CD14-positive monocyte (primary cell): ENCODE results near the gene VMP1. TPM values are rescaled to one million over a fixed set of nuclear protein-coding genes. Genes with fewer than 3 reads are reported as not detected.
"Not testable (repeated sequence)": the region's sequence is repeated elsewhere in the genome, so short reads cannot be mapped to it uniquely, and the experiment has no call there.

Experiments used
- DNase-seq, 3 donors: peaks; one replicate each; pipeline ENCODE4 v3.0.0-alpha.2; 2011 to 2022
- H2AFZ ChIP-seq: 2 replicates; pipeline ENCODE4 v1.6.0; 2012; ENCODE audit warnings: mild to moderate bottlenecking, low read depth, low read length, inconsistent platforms; ENCODE audit not compliant: insufficient read depth, poor library complexity, severe bottlenecking
- H3K27ac ChIP-seq, 2 donors: 1 replicate in 1 of 2; 2 replicates in 1 of 2; pipeline ENCODE4 v1.5.1; 2012 to 2013; ENCODE audit warnings: low read length in 2 of 2, control low read depth in 1 of 2, inconsistent platforms in 1 of 2, low read depth in 1 of 2, mild to moderate bottlenecking in 1 of 2
- H3K27me3 ChIP-seq, 2 donors: one replicate each; pipeline versions ENCODE4 v1.6.0 to v1.6.1; 2011 to 2013; ENCODE audit warnings: low read length in 2 of 2; ENCODE audit not compliant: control insufficient read depth in 2 of 2, insufficient read depth in 2 of 2
- H3K36me3 ChIP-seq, 2 donors: replicated peaks in 1 of 2; 1 replicate in 1 of 2; 2 replicates in 1 of 2; pipeline versions ENCODE4 v1.5.1 to v1.6.1; 2012 to 2013; ENCODE audit warnings: low read length in 2 of 2, control low read depth in 1 of 2, inconsistent platforms in 1 of 2, mild to moderate bottlenecking in 1 of 2; ENCODE audit not compliant: insufficient read depth in 2 of 2, control insufficient read depth in 1 of 2
- H3K4me1 ChIP-seq, 2 donors: 1 replicate in 1 of 2; 2 replicates in 1 of 2; pipeline versions ENCODE4 v1.5.1 to v1.6.1; 2012 to 2013; ENCODE audit warnings: low read length in 2 of 2, control low read depth in 1 of 2, inconsistent platforms in 1 of 2, mild to moderate bottlenecking in 1 of 2, moderate library complexity in 1 of 2; ENCODE audit not compliant: insufficient read depth in 2 of 2, control insufficient read depth in 1 of 2
- H3K4me2 ChIP-seq: replicated peaks from 2 replicates; pipeline ENCODE3; 2012; ENCODE audit warnings: low read length, moderate library complexity, mild to moderate bottlenecking; ENCODE audit not compliant: poor library complexity, severe bottlenecking; ENCODE audit errors: extremely low read depth
- H3K4me3 ChIP-seq, 3 experiments: fragments of 200-600 bp in 1 of 3; sonication (generic) in 1 of 3; replicated peaks in 1 of 3; 1 replicate in 2 of 3; 2 replicates in 1 of 3; pipeline ENCODE4 v1.5.1; 2011 to 2013; ENCODE audit warnings: low read length in 3 of 3, mild to moderate bottlenecking in 3 of 3, control low read depth in 2 of 3, low read depth in 2 of 3, inconsistent platforms in 1 of 3, moderate library complexity in 1 of 3
- H3K79me2 ChIP-seq: 2 replicates; pipeline ENCODE4 v1.6.0; 2012; ENCODE audit warnings: mild to moderate bottlenecking, control low read depth, inconsistent platforms, low read length, moderate library complexity; ENCODE audit not compliant: insufficient read depth
- H3K9ac ChIP-seq: 2 replicates; pipeline ENCODE4 v1.6.0; 2017; ENCODE audit warnings: low read length, mild to moderate bottlenecking; ENCODE audit not compliant: insufficient read depth, poor library complexity, severe bottlenecking
- H3K9me3 ChIP-seq, 2 donors: replicated peaks in 1 of 2; 1 replicate in 1 of 2; 2 replicates in 1 of 2; pipeline versions ENCODE4 v1.5.1 to v1.6.1; 2012 to 2013; ENCODE audit warnings: low read length in 2 of 2, control low read depth in 1 of 2; ENCODE audit not compliant: control insufficient read depth in 1 of 2, insufficient read depth in 1 of 2
- H4K20me1 ChIP-seq: 2 replicates; pipeline ENCODE4 v1.6.0; 2012; ENCODE audit warnings: mild to moderate bottlenecking, low read length, control low read depth, moderate library complexity; ENCODE audit not compliant: insufficient read depth
- H3K27ac Mint-ChIP-seq, 7 donors: one replicate each; pipeline ENCODE4 v1.8.0; 2020; ENCODE audit warnings: mild to moderate bottlenecking in 7 of 7, mixed read lengths in 7 of 7, moderate library complexity in 6 of 7, inconsistent platforms in 2 of 7
- H3K27me3 Mint-ChIP-seq, 3 donors: one replicate each; pipeline ENCODE4 v1.8.0; 2021 to 2022; ENCODE audit warnings: low read depth in 3 of 3, mild to moderate bottlenecking in 3 of 3, mixed read lengths in 3 of 3, moderate library complexity in 3 of 3, inconsistent platforms in 1 of 3
- H3K36me3 Mint-ChIP-seq, 2 donors: one replicate each; pipeline ENCODE4 v1.8.0; 2020; ENCODE audit warnings: mixed read lengths in 2 of 2, inconsistent platforms in 1 of 2, mild to moderate bottlenecking in 1 of 2
- H3K4me1 Mint-ChIP-seq: one replicate; pipeline ENCODE4 v1.8.0; 2020; ENCODE audit warnings: mild to moderate bottlenecking, mixed read lengths
- H3K4me3 Mint-ChIP-seq, 2 donors: one replicate each; pipeline ENCODE4 v1.8.0; 2020; ENCODE audit warnings: mild to moderate bottlenecking in 2 of 2, mixed read lengths in 2 of 2, moderate library complexity in 1 of 2
- H3K9me3 Mint-ChIP-seq, 7 donors: one replicate each; pipeline ENCODE4 v1.8.0; 2020 to 2022; ENCODE audit warnings: mixed read lengths in 7 of 7, mild to moderate bottlenecking in 6 of 7, moderate library complexity in 6 of 7, inconsistent platforms in 2 of 7
- CTCF ChIP-seq: fragments of 200-600 bp; IDR thresholded peaks from one replicate; pipeline ENCODE4 v1.8.0; 2022; ENCODE audit warnings: antibody characterized with exemption, mild to moderate bottlenecking
- WGBS: methylation state at CpG from one replicate; pipeline ENCODE4 v1.1.5; 2013; ENCODE audit warnings: missing lambda C conversion rate; ENCODE audit not compliant: insufficient coverage; 5-methylcytosine and 5-hydroxymethylcytosine counted together
- intact Hi-C, 2 donors: fragments of 100-400 bp; cut with micrococcal nuclease; formaldehyde crosslinking; loops; one replicate each; pipeline versions ENCODE4 v1.15.0 to v1.15.1; 2023
- polyA plus RNA-seq, 3 donors: library from polyadenylated mRNA; depleted of rRNA in 1 of 3; unstranded in 2 of 3; stranded (reverse) in 1 of 3; fragments of 300-500 nt in 2 of 3; fragments of >200 nt in 1 of 3; fragmentation: Illumina TruSeq in 2 of 3; gene quantifications; 1 replicate in 2 of 3; 2 replicates in 1 of 3; pipeline ENCODE4 v1.2.3, GENCODE V29; 2012 to 2021

VMP1 gene
- polyA plus RNA-seq, 3 donors, result 246 to 511 (median 386) TPM

DNA sequence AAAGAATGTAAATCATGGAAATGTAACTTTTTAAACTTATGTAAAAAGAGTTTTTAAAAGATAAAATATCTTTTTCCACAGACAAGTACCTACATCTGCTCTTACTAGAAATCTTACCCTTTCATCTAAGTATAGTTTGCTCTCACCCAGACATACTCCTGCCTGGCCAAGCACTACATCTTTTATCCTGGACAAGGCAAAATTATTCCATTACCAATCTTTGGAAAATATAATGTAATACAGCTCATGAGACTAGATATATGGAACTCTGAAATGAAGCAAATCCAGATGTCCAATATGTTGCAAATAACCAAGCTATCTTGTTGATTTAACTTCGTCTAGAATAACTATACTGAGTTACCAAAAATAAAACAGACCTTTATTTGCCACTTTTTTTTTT, 50.0 kb downstream of the VMP1 start:
- Histone ChIP-seq H3K79me2 (peaks cover 78% of the 10 kb centered on the region), H3K4me3 (no peak overlapping the region), H2AFZ (no peak overlapping the region), H3K9ac (no peak overlapping the region), H3K27ac (no peak overlapping the region), H3K27me3 (no peaks in the 10 kb centered on the region), H3K9me3 (peaks cover 0 to 9% of the 10 kb centered on the region in 2 donors), H3K4me1 (peaks cover 27 to 52% of the 10 kb centered on the region in 2 donors), H4K20me1 (peaks cover 4% of the 10 kb centered on the region), H3K4me2 (no peak overlapping the region), H3K36me3 (peaks cover 36 to 71% of the 10 kb centered on the region in 2 donors)
- Mint-ChIP-seq H3K4me1 (peaks cover 38% of the 10 kb centered on the region), H3K36me3 (peaks cover 49 to 65% of the 10 kb centered on the region in 2 donors), H3K27me3 (no peaks in the 10 kb centered on the region), H3K4me3 (no peak overlapping the region), H3K9me3 (peaks cover 0 to 10% (median 6%) of the 10 kb centered on the region in 7 donors), H3K27ac (no peak overlapping the region)
- no peak for TF ChIP-seq CTCF
- WGBS, result no CpG with 5 or more reads among the region's 1 CpG
- intact Hi-C loops, result no loop called here
- DNase-seq, result no peak

- H3K36me3 Mint-ChIP-seq, result peaks cover 49 to 67% of the 10 kb centered on the region in 2 donors
- intact Hi-C loops, result no loop called here
- Histone ChIP-seq H3K4me1 (peaks cover 25 to 52% of the 10 kb centered on the region in 2 donors), H3K4me3 (no peak overlapping the region), H3K27me3 (no peaks in the 10 kb centered on the region), H3K36me3 (peaks cover 34 to 67% of the 10 kb centered on the region in 2 donors), H3K9ac (no peak overlapping the region), H4K20me1 (peaks cover 1% of the 10 kb centered on the region), H3K9me3 (peaks cover 0 to 9% of the 10 kb centered on the region in 2 donors), H2AFZ (no peak overlapping the region), H3K79me2 (peaks cover 73% of the 10 kb centered on the region), H3K4me2 (no peak overlapping the region), H3K27ac (no peak overlapping the region)
- H3K4me3 Mint-ChIP-seq, result no peak overlapping the region
- DNase-seq, result no peak
- 100% methylated on average over 1 of the region's 2 CpGs for WGBS
- TF ChIP-seq CTCF, result no peak
- H3K4me1 Mint-ChIP-seq, result peaks cover 40% of the 10 kb centered on the region
- no peaks in the 10 kb centered on the region for H3K27me3 Mint-ChIP-seq
- peaks cover 0 to 10% (median 6%) of the 10 kb centered on the region in 7 donors for H3K9me3 Mint-ChIP-seq
- peak overlapping the region in 2 of 7 donors; percentile 26 to 50 for H3K27ac Mint-ChIP-seq
Observed at GRCh38 chr17:59757881-59758385, 50.5 kb downstream of the VMP1 start.

GRCh38 chr17:59758998-59759651, 51.7 kb downstream of the VMP1 start:
- DNase-seq, H3K4me3 ChIP-seq, H3K4me3 Mint-ChIP-seq, H3K4me2 ChIP-seq, H2AFZ ChIP-seq, intact Hi-C loops, H3K27me3 Mint-ChIP-seq, H3K27me3 ChIP-seq, H3K9me3 ChIP-seq, H3K9me3 Mint-ChIP-seq, H3K9ac ChIP-seq, H4K20me1 ChIP-seq: not testable (repeated sequence)
- WGBS, result no CpG with 5 or more reads among the region's 4 CpGs
- H3K27ac ChIP-seq, result peak overlapping the region in 1 of 2 donors; percentile 76
- peaks cover 34 to 70% of the 10 kb centered on the region in 2 donors for H3K36me3 ChIP-seq
- H3K36me3 Mint-ChIP-seq, result peaks cover 49 to 70% of the 10 kb centered on the region in 2 donors
- H3K79me2 ChIP-seq, result peaks cover 71% of the 10 kb centered on the region
- H3K4me1 ChIP-seq, result peaks cover 22 to 41% of the 10 kb centered on the region in 2 donors
- H3K4me1 Mint-ChIP-seq, result peaks cover 35% of the 10 kb centered on the region
- peak overlapping the region; percentile 13 to 98 (median 94) for H3K27ac Mint-ChIP-seq
